ENCODE results near the gene AMIGO1. TPM values are rescaled to one million over a fixed set of nuclear protein-coding genes. Genes with fewer than 3 reads are reported as not detected.

Gene AMIGO1
- total RNA-seq, 1 experiment from 2014 or later: 2.7 TPM

- no peak overlapping the region for H2AFZ ChIP-seq (ENCODE audit: low read length)
Observed at GRCh38 chr1:109470245-109470644, 39.3 kb downstream of the AMIGO1 start.

GRCh38 chr1:109468903-109469302 is 40.6 kb downstream of the AMIGO1 start:
- Histone ChIP-seq H3K36me3 (ENCODE audit: low read depth, low read length) (no peaks in the 10 kb centered on the region), H3K4me2 (ENCODE audit: low read length) (no peak overlapping the region), H3K27ac (ENCODE audit: low read length) (no peak overlapping the region), H3F3A (ENCODE audit: low read length, unreplicated experiment) (no peaks in the 10 kb centered on the region), H3K4me1 (ENCODE audit: insufficient read depth, low read length) (no peaks in the 10 kb centered on the region), H3K4me3 (ENCODE audit: low read length) (no peak overlapping the region), H3K27me3 (ENCODE audit: low read length) (peaks cover 94% of the 10 kb centered on the region), H3K9me3 (ENCODE audit: low read length) (no peaks in the 10 kb centered on the region), H3K9me2 (replicated peaks; ENCODE audit: low read length) (no peaks in the 10 kb centered on the region), H3K9ac (ENCODE audit: low read length) (no peak overlapping the region), H3K79me2 (ENCODE audit: low read length) (no peaks in the 10 kb centered on the region), H2AFZ (ENCODE audit: low read length) (no peak overlapping the region), H4K20me1 (ENCODE audit: low read length) (no peaks in the 10 kb centered on the region)
- ChIA-PET POLR2A (ENCODE audit: unreplicated experiment) (no interaction called here), CTCF (no interaction called here)
- DNase-seq (no peak), ATAC-seq (no peak)
- intact Hi-C loops (cut with micrococcal nuclease): no loop called here
- no peak for TF ChIP-seq EZH2phosphoT487 (IDR thresholded peaks at IDR 0.05; ENCODE audit: borderline replicate concordance, low read length)
- no peak for TF ChIP-seq EZH2 (IDR thresholded peaks at IDR 0.05; ENCODE audit: low read length, unreplicated experiment)
- no TSS peak for BruUV-seq (replicated peaks)

More at GRCh38 chr1:109470245-109470644, 39.3 kb downstream of the AMIGO1 start:
- H3K4me2 ChIP-seq (ENCODE audit: low read length): no peak overlapping the region
- H3F3A ChIP-seq (ENCODE audit: low read length, unreplicated experiment): no peaks in the 10 kb centered on the region
- CTCF ChIA-PET: no interaction called here
- H3K9me2 ChIP-seq (replicated peaks; ENCODE audit: low read length): no peaks in the 10 kb centered on the region
- no peak for TF ChIP-seq EZH2 (IDR thresholded peaks at IDR 0.05; ENCODE audit: low read length, unreplicated experiment)
- no peak for TF ChIP-seq EZH2phosphoT487 (IDR thresholded peaks at IDR 0.05; ENCODE audit: borderline replicate concordance, low read length)
- no peak for TF ChIP-seq CTCF (conservative IDR thresholded peaks at IDR 0.05; ENCODE audit: low read depth, low read length)
- peaks cover 91% of the 10 kb centered on the region for H3K27me3 ChIP-seq (ENCODE audit: low read length)
- POLR2A ChIA-PET (ENCODE audit: unreplicated experiment): no interaction called here
- H3K9ac ChIP-seq (ENCODE audit: low read length): no peak overlapping the region
- ATAC-seq (no peak), DNase-seq (no peak)
- H3K9me3 ChIP-seq (ENCODE audit: low read length): no peaks in the 10 kb centered on the region
- no peaks in the 10 kb centered on the region for H4K20me1 ChIP-seq (ENCODE audit: low read length)
- no peak overlapping the region for H3K4me3 ChIP-seq (ENCODE audit: low read length)
- BruUV-seq (replicated peaks): no TSS peak
- H3K79me2 ChIP-seq (ENCODE audit: low read length): no peaks in the 10 kb centered on the region
- no peaks in the 10 kb centered on the region for H3K4me1 ChIP-seq (ENCODE audit: insufficient read depth, low read length)
- no peak overlapping the region for H3K27ac ChIP-seq (ENCODE audit: low read length)
- intact Hi-C loops (cut with micrococcal nuclease): no loop called here
- H3K36me3 ChIP-seq (ENCODE audit: low read depth, low read length): no peaks in the 10 kb centered on the region

GRCh38 chr1:109468061-109468460 is 41.5 kb downstream of the AMIGO1 start:
- POLR2A ChIA-PET (ENCODE audit: unreplicated experiment): no interaction called here
- intact Hi-C loops (cut with micrococcal nuclease): no loop called here
- H3K27me3 ChIP-seq (ENCODE audit: low read length): peaks cover 94% of the 10 kb centered on the region

More at GRCh38 chr1:109468061-109468460, 41.5 kb downstream of the AMIGO1 start:
- H3F3A ChIP-seq (ENCODE audit: low read length, unreplicated experiment): no peaks in the 10 kb centered on the region
- no peak overlapping the region for H3K4me2 ChIP-seq (ENCODE audit: low read length)
- CTCF ChIA-PET: no interaction called here
- no peak overlapping the region for H3K9ac ChIP-seq (ENCODE audit: low read length)
- no peaks in the 10 kb centered on the region for H3K79me2 ChIP-seq (ENCODE audit: low read length)
- H4K20me1 ChIP-seq (ENCODE audit: low read length): no peaks in the 10 kb centered on the region
- H3K9me2 ChIP-seq (replicated peaks; ENCODE audit: low read length): no peaks in the 10 kb centered on the region
- H2AFZ ChIP-seq (ENCODE audit: low read length): no peak overlapping the region
- no peaks in the 10 kb centered on the region for H3K4me1 ChIP-seq (ENCODE audit: insufficient read depth, low read length)
- TF ChIP-seq EZH2 (IDR thresholded peaks at IDR 0.05; ENCODE audit: low read length, unreplicated experiment) (no peak), CTCF (conservative IDR thresholded peaks at IDR 0.05; ENCODE audit: low read depth, low read length) (no peak), EZH2phosphoT487 (IDR thresholded peaks at IDR 0.05; ENCODE audit: borderline replicate concordance, low read length) (no peak)
- ATAC-seq (no peak), DNase-seq (no peak)
- no peak overlapping the region for H3K27ac ChIP-seq (ENCODE audit: low read length)
- H3K9me3 ChIP-seq (ENCODE audit: low read length): no peaks in the 10 kb centered on the region
- BruUV-seq (replicated peaks): no TSS peak
- no peaks in the 10 kb centered on the region for H3K36me3 ChIP-seq (ENCODE audit: low read depth, low read length)
- no peak overlapping the region for H3K4me3 ChIP-seq (ENCODE audit: low read length)
